HepG2 (cell line): Measurements from ENCODE around the gene AHCYL1. TPM values are rescaled to one million over a fixed set of nuclear protein-coding genes. Genes with fewer than 3 reads are reported as not detected.

Experiments used
- FOXA1 ChIP-seq, 2 experiments: fragments of 450-650 bp in 1 of 2; sonication (generic) in 1 of 2; formaldehyde crosslinking in 1 of 2; IDR thresholded peaks; 2 replicates each; pipeline versions ENCODE4 v1.4.0 to v1.6.1; 2016 to 2020; ENCODE audit warnings: missing genetic modification reagents in 1 of 2
- FOXA3 ChIP-seq: IDR thresholded peaks from 2 replicates; pipeline ENCODE4 v1.6.1; 2016; ENCODE audit warnings: missing genetic modification reagents, missing compliant biosample characterization
- FOXO1 ChIP-seq: sonication (generic); formaldehyde crosslinking; IDR thresholded peaks from 2 replicates; pipeline ENCODE4 v1.4.0; 2020; ENCODE audit warnings: missing genetic modification reagents
- KAT8 ChIP-seq: IDR thresholded peaks from 2 replicates; pipeline ENCODE4 v1.6.1; 2016; ENCODE audit warnings: missing genetic modification reagents, missing compliant biosample characterization
- MAFK ChIP-seq, 2 experiments: IDR thresholded peaks in 1 of 2; conservative IDR thresholded peaks in 1 of 2; 2 replicates each; pipeline ENCODE4 v1.6.1; 2011; ENCODE audit warnings: improper control_type of control experiment in 2 of 2, low read length in 2 of 2
- MIER2 ChIP-seq: IDR thresholded peaks from 2 replicates; pipeline ENCODE4 v1.6.1; 2016; ENCODE audit warnings: missing biosample characterization, missing genetic modification reagents
- MYC ChIP-seq: sonication (generic); formaldehyde crosslinking; IDR thresholded peaks from 2 replicates; pipeline ENCODE4 v1.9.0; 2021; ENCODE audit warnings: missing genetic modification reagents, borderline replicate concordance
- NR2F6 ChIP-seq, 2 experiments: IDR thresholded peaks; 2 replicates each; pipeline ENCODE4 v1.6.1; 2016; ENCODE audit warnings: antibody characterized with exemption in 1 of 2, mild to moderate bottlenecking in 1 of 2
- PHF21A ChIP-seq: sonication (generic); formaldehyde crosslinking; IDR thresholded peaks from 2 replicates; pipeline ENCODE4 v1.5.0; 2020; ENCODE audit warnings: mild to moderate bottlenecking, missing genetic modification reagents
- POGZ ChIP-seq: sonication (generic); formaldehyde crosslinking; IDR thresholded peaks from 2 replicates; pipeline ENCODE4 v1.4.0; 2020; ENCODE audit warnings: mild to moderate bottlenecking, missing genetic modification reagents
- POLR2A ChIP-seq, 2 experiments: IDR thresholded peaks; 2 replicates each; pipeline ENCODE4 v1.6.1; 2011; ENCODE audit warnings: low read depth in 2 of 2, low read length in 2 of 2, mild to moderate bottlenecking in 1 of 2, moderate library complexity in 1 of 2; ENCODE audit not compliant: insufficient read depth in 1 of 2
- RXRB ChIP-seq: IDR thresholded peaks from 2 replicates; pipeline ENCODE4 v1.6.1; 2016; ENCODE audit warnings: borderline replicate concordance, missing genetic modification reagents, missing compliant biosample characterization
- SP5 ChIP-seq: IDR thresholded peaks from 2 replicates; pipeline ENCODE4 v1.6.1; 2016; ENCODE audit warnings: low read depth, borderline replicate concordance
- SRSF4 ChIP-seq: fragments of 200-400 bp; formaldehyde crosslinking; IDR thresholded peaks from one replicate; pipeline ENCODE4 v1.6.1; 2018; ENCODE audit warnings: mild to moderate bottlenecking, low read depth, low read length, moderate library complexity; ENCODE audit not compliant: poor library complexity, severe bottlenecking
- ZFP82 ChIP-seq: sonication (generic); formaldehyde crosslinking; IDR thresholded peaks from 2 replicates; pipeline ENCODE4 v1.5.1; 2020; ENCODE audit warnings: mild to moderate bottlenecking, missing genetic modification reagents, borderline replicate concordance
- ZNF205 ChIP-seq: IDR thresholded peaks from 2 replicates; pipeline ENCODE4 v1.6.1; 2018; ENCODE audit warnings: missing biosample characterization, missing genetic modification reagents
- ZNF605 ChIP-seq: sonication (generic); formaldehyde crosslinking; IDR thresholded peaks from 2 replicates; pipeline ENCODE4 v1.8.0; 2022; ENCODE audit warnings: mild to moderate bottlenecking, missing genetic modification reagents
- ZNF878 ChIP-seq: sonication (generic); formaldehyde crosslinking; IDR thresholded peaks from 2 replicates; pipeline ENCODE4 v1.8.1; 2023; ENCODE audit warnings: mild to moderate bottlenecking, missing genetic modification reagents, moderate library complexity
- polyA plus RNA-seq, 8 experiments: library from polyadenylated mRNA; depleted of rRNA in 3 of 8; stranded (reverse) in 7 of 8; unstranded in 1 of 8; fragments of >200 nt; fragmentation: Illumina TruSeq in 4 of 8; extraction: Trizol in 4 of 8; gene quantifications; 2 replicates each; pipeline versions ENCODE4 v1.2.1 to v1.2.3, GENCODE V29; 2011 to 2016; ENCODE audit warnings: low read depth in 4 of 8, missing spikeins in 1 of 8, mixed read lengths in 1 of 8; ENCODE audit not compliant: insufficient read depth in 1 of 8
- total RNA-seq, 5 experiments: library from RNA; depleted of rRNA; stranded (reverse); fragments of >200 nt; fragmentation: Illumina TruSeq; extraction: Trizol; gene quantifications; 2 replicates each; pipeline ENCODE4 v1.2.3, GENCODE V29; 2016; ENCODE audit warnings: low read depth in 1 of 5
- TF ChIP-seq, protein P1 (sequence below): fragments of 450-650 bp; IDR thresholded peaks from 2 replicates; pipeline ENCODE4 v1.6.1; 2017
- TF ChIP-seq, protein P2 (sequence below): sonication (generic); formaldehyde crosslinking; IDR thresholded peaks from 2 replicates; pipeline ENCODE4 v1.5.0; 2020; ENCODE audit warnings: mild to moderate bottlenecking, missing genetic modification reagents, borderline replicate concordance
- TF ChIP-seq, protein P3 (sequence below): sonication (generic); formaldehyde crosslinking; IDR thresholded peaks from 2 replicates; pipeline ENCODE4 v1.5.0; 2020; ENCODE audit warnings: mild to moderate bottlenecking, missing genetic modification reagents
- TF ChIP-seq, protein P4 (sequence below): sonication (generic); formaldehyde crosslinking; IDR thresholded peaks from 2 replicates; pipeline ENCODE4 v1.8.1; 2023; ENCODE audit warnings: mild to moderate bottlenecking, moderate library complexity, missing genetic modification reagents
- TF ChIP-seq, protein P5 (sequence below): sonication (generic); formaldehyde crosslinking; IDR thresholded peaks from 2 replicates; pipeline ENCODE4 v1.5.0; 2020; ENCODE audit warnings: missing genetic modification reagents, mild to moderate bottlenecking, borderline replicate concordance

Gene AHCYL1
- total and polyA plus RNA-seq, 2 of the 13 experiments (the other 11 are each of a cell fraction or from before 2014, with no cell fraction given) = 40.9 to 76.3 TPM

DNA sequence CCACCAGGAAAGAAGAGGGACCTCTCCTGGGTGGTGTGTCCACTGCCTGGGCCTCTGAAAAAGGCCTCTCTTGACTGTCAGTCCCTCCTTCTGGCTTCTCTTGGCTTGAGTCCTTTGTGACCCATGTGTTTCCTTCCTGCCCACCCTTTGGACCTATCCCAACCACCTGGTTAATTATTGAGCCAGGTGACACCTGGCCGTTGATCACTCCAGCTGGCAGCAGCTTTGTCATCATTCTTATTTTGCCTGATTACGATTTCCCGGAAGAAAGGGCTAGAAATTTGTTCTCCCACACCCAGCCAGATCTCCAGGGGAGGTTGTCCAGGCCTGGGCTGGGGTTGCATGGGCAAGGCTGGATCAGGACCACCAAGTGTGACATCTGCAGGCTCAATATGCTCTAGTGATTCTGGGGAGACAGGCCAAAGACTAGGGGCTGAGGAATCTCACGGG is 49.1 kb upstream of the AHCYL1 start (continued):
- TF ChIP-seq, protein P1, sequence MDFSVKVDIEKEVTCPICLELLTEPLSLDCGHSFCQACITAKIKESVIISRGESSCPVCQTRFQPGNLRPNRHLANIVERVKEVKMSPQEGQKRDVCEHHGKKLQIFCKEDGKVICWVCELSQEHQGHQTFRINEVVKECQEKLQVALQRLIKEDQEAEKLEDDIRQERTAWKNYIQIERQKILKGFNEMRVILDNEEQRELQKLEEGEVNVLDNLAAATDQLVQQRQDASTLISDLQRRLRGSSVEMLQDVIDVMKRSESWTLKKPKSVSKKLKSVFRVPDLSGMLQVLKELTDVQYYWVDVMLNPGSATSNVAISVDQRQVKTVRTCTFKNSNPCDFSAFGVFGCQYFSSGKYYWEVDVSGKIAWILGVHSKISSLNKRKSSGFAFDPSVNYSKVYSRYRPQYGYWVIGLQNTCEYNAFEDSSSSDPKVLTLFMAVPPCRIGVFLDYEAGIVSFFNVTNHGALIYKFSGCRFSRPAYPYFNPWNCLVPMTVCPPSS = no peak
- peak; percentile 80 for TF ChIP-seq RXRB (CRISPR knock-in tag)
- TF ChIP-seq FOXA3 (CRISPR knock-in tag) = peak; percentile 65
- TF ChIP-seq ZNF605 (CRISPR knock-in tag) = 0 out of 2 replicates have a peak, but pooled peaks have one; percentile 22
- TF ChIP-seq MIER2 (CRISPR knock-in tag) = peak; percentile 26; the same call in 1 of the 2 replicates
- TF ChIP-seq FOXO1 (CRISPR knock-in tag) = peak; percentile 67; the same call in 1 of the 2 replicates
- TF ChIP-seq, protein P2, sequence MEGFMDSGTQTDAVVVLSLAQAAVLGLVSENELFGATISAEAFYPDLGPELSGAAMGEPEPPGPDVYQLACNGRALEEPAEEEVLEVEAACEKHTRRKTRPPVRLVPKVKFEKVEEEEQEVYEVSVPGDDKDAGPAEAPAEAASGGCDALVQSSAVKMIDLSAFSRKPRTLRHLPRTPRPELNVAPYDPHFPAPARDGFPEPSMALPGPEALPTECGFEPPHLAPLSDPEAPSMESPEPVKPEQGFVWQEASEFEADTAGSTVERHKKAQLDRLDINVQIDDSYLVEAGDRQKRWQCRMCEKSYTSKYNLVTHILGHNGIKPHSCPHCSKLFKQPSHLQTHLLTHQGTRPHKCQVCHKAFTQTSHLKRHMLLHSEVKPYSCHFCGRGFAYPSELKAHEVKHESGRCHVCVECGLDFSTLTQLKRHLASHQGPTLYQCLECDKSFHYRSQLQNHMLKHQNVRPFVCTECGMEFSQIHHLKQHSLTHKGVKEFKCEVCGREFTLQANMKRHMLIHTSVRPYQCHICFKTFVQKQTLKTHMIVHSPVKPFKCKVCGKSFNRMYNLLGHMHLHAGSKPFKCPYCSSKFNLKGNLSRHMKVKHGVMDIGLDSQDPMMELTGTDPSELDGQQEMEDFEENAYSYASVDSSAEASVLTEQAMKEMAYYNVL (CRISPR knock-in tag) = peak; percentile 53; the same call in 1 of the 2 replicates
- TF ChIP-seq, protein P3, sequence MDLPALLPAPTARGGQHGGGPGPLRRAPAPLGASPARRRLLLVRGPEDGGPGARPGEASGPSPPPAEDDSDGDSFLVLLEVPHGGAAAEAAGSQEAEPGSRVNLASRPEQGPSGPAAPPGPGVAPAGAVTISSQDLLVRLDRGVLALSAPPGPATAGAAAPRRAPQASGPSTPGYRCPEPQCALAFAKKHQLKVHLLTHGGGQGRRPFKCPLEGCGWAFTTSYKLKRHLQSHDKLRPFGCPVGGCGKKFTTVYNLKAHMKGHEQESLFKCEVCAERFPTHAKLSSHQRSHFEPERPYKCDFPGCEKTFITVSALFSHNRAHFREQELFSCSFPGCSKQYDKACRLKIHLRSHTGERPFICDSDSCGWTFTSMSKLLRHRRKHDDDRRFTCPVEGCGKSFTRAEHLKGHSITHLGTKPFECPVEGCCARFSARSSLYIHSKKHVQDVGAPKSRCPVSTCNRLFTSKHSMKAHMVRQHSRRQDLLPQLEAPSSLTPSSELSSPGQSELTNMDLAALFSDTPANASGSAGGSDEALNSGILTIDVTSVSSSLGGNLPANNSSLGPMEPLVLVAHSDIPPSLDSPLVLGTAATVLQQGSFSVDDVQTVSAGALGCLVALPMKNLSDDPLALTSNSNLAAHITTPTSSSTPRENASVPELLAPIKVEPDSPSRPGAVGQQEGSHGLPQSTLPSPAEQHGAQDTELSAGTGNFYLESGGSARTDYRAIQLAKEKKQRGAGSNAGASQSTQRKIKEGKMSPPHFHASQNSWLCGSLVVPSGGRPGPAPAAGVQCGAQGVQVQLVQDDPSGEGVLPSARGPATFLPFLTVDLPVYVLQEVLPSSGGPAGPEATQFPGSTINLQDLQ (CRISPR knock-in tag) = no peak
- TF ChIP-seq POLR2A (IDR thresholded peaks at IDR 0.05; ENCODE audit: insufficient read depth in 1 of 2, low read depth in 2 of 2, low read length in 2 of 2) = peak; percentile 55 to 60; a peak in 2 of 4 replicates
- TF ChIP-seq POGZ (CRISPR knock-in tag) = peak; percentile 76
- TF ChIP-seq SP5 (CRISPR knock-in tag) = 0 out of 2 replicates have a peak, but pooled peaks have one; percentile 34
- TF ChIP-seq KAT8 (CRISPR knock-in tag) = peak; percentile 63
- no peak for TF ChIP-seq MYC (CRISPR knock-in tag)
- TF ChIP-seq FOXA1 (IDR thresholded peaks at IDR 0.05) = no peak
- TF ChIP-seq FOXA1 (CRISPR knock-in tag; IDR thresholded peaks at IDR 0.05) = peak; percentile 18; the same call in 1 of the 2 replicates
- TF ChIP-seq MAFK (conservative IDR thresholded peaks at IDR 0.05 in 1 of 2, IDR thresholded peaks at IDR 0.05 in 1 of 2; ENCODE audit: low read length in 2 of 2) = no peak
- no peak for TF ChIP-seq SRSF4
- TF ChIP-seq ZNF878 (CRISPR knock-in tag) = 0 out of 2 replicates have a peak, but pooled peaks have one; percentile 39
- peak; percentile 46; the same call in 1 of the 2 replicates for TF ChIP-seq NR2F6 (IDR thresholded peaks at IDR 0.05)
- TF ChIP-seq NR2F6 (CRISPR knock-in tag; IDR thresholded peaks at IDR 0.05) = peak; percentile 72
- TF ChIP-seq ZFP82 (CRISPR knock-in tag) = no peak
- TF ChIP-seq, protein P4, sequence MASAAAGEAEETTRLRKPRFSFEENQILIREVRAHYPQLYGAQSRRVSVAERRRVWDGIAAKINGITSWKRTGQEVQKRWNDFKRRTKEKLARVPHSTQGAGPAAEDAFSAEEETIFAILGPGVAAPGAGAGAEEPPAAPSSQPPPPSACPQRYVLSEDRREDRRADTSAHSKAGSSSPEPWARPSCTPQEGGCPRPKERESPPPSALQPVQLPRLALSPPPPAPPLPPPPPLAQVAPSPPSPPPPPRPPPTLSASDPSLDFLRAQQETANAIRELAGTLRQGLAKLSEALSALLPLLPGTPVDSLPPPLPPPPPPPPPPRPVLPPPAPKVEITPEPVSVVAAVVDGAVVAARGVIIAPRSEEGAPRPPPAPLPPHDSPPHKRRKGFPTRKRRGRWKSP (CRISPR knock-in tag) = peak; percentile 22; the same call in 1 of the 2 replicates
- peak; percentile 35; the same call in 1 of the 2 replicates for TF ChIP-seq PHF21A (CRISPR knock-in tag)
- TF ChIP-seq, protein P5, sequence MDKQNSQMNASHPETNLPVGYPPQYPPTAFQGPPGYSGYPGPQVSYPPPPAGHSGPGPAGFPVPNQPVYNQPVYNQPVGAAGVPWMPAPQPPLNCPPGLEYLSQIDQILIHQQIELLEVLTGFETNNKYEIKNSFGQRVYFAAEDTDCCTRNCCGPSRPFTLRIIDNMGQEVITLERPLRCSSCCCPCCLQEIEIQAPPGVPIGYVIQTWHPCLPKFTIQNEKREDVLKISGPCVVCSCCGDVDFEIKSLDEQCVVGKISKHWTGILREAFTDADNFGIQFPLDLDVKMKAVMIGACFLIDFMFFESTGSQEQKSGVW (CRISPR knock-in tag) = no peak
- TF ChIP-seq ZNF205 (CRISPR knock-in tag) = peak; percentile 60; the same call in 1 of the 2 replicates
